Suprapubic skin (tissue), 4 donors: ENCODE results near the gene INPP5A.

ENCODE experiments used
- CTCF ChIP-seq, 2 donors: fragments of 200-600 bp in 1 of 2; fragments of 450-650 bp in 1 of 2; sonication (generic) in 1 of 2; IDR thresholded peaks; one replicate each; pipeline ENCODE4 v1.5.1; 2016 to 2019; ENCODE audit warnings: antibody characterized with exemption in 2 of 2, mild to moderate bottlenecking in 1 of 2, moderate library complexity in 1 of 2
- POLR2A ChIP-seq, 2 donors: fragments of 450-650 bp; IDR thresholded peaks; one replicate each; pipeline ENCODE4 v1.6.1; 2017; ENCODE audit warnings: antibody characterized with exemption in 2 of 2, mild to moderate bottlenecking in 2 of 2, moderate library complexity in 2 of 2
- POLR2AphosphoS5 ChIP-seq, 3 donors: sonication (generic); formaldehyde crosslinking; IDR thresholded peaks; one replicate each; pipeline ENCODE4 v1.6.1; 2017; ENCODE audit warnings: antibody characterized with exemption in 3 of 3

GRCh38 chr10:132554053-132554990, 16.7 kb downstream of the INPP5A start:
- TF ChIP-seq POLR2AphosphoS5 (IDR thresholded peaks at IDR 0.05) (no peak), POLR2A (IDR thresholded peaks at IDR 0.05) (no peak), CTCF (IDR thresholded peaks at IDR 0.05) (no peak)
